Stimulated activated CD4-positive, alpha-beta T cell treated with anti-CD3 and anti-CD28 coated beads, Interleukin-15, amount 100 ng/mL, for 24 hours (primary cell): Measurements from ENCODE around the gene CABP4.
"Not testable (repeated sequence)": the region's sequence is repeated elsewhere in the genome, so short reads cannot be mapped to it uniquely, and the experiment has no call there.

Experiments used
- DNase-seq: peaks from one replicate; pipeline ENCODE4 v3.0.0-alpha.2; 2020

Gene CABP4

DNA sequence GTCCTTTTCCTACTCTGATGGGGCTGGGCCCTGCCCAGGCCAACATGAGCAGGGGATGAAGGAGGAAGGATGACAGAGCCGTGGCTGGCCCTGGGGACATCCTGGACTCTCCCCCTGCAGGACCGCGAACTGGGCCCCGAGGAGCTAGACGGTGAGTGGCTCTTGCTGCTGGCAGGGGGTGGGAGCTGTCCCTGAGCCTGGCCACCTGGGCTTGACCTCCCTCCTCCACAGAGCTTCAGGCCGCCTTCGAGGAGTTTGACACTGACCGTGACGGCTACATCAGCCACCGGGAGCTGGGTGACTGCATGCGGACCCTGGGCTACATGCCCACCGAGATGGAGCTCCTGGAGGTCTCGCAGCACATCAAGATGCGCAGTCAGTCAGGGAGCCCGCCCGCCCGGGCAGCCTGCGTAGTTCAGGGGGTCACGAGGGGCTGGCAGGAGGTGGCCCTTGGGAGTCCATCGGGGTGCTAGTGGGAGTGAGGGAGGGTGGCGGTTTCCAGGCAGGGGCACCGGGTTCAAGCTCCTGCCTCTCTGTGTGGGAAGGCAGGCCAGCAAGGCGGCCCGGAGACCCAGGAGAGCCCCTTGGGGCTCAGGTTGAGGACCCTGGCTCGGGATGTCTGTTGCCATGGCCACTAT is 1.0 kb downstream of the CABP4 start:
- no peak for DNase-seq

DNA sequence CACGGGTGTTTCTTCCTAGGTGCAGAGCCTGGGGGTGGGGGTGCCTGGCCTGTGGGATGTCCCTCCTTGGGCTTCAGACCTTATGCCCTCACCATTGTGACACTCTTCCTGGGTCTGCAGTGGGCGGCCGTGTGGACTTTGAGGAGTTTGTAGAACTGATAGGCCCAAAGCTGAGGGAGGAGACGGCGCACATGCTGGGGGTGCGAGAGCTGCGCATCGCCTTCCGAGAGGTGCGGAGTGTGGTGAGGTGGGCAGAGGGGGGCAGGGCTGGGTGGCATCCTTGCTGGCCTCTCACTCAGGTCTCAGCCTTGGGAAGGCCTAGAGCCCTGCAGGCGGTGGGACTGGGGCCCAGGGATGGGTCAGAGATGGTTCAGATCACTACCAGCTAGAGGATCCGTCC is 2.3 kb downstream of the CABP4 start:
- DNase-seq = no peak

DNA sequence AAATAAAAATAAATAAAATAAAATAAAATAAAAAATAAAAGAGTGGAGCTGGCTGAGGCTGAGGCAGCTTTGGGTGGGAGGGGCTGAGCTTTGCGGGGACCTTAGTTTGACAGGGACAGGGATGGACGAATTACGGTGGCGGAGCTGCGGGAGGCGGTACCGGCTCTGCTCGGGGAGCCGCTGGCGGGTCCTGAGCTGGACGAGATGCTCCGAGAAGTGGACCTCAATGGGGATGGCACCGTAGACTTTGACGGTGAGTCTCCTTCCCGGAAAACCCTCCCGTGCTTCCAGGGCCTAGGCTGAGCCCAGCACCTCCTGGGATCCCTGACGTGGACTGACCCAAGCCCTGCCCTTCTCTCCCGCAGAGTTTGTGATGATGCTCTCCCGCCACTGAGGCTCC is 3.1 kb downstream of the CABP4 start:
- DNase-seq = no peak

DNA sequence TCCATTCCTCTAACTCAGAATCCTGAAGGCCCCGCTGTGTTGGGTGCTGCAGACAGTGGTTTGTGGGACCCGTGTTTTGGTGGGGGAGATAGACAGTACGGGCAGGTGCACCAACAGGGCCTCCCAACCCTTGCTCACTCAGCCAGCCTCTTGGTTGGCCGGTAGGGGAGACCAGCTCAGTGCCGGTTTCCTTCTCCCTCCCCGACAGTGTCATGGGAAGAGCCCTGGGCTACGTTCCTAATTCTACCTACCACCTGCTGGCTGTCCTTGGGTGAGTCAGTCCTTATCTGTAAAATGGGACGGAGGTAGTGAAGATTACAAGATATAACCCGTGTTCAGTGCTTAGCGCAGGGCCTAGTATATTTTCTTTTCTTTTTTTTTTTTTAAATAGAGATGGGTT is 8.0 kb downstream of the CABP4 start:
- DNase-seq = no peak

DNA sequence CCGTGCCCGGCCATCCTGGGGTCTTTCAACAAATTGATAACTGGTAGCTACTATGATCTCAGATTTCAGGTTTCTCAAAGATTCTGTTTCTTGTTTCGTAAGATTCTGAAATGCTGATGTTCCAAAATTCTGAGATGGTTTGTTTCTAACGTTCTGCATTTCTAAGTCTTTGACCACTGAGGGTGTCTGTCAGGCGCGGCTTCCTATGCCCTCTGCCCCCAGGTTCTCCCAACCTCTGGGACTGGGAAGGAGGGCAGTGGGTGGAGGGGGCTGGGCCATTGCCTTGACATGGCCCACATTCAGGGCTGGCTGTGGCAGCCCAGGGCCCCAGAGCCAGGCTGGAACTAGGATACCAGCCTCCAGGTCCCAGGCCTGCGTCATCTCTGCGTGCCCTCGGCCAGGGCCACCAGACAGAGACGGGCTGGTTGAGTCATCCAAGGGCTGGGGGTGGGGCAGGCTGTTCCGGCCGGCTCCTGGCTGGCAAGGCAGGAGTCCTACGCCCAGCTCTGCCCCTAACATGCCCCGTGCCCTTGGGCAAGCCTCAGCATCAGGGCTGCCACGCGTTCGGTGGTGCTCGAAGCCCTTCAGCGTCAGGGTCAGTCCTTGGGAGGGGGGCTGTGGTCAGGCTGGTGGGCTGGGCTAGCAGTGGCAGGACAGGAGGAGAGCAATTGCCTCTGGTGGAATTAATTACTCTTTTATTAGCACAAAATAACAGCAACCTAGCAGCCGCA is 8.7 kb downstream of the CABP4 start:
- no peak for DNase-seq

DNA sequence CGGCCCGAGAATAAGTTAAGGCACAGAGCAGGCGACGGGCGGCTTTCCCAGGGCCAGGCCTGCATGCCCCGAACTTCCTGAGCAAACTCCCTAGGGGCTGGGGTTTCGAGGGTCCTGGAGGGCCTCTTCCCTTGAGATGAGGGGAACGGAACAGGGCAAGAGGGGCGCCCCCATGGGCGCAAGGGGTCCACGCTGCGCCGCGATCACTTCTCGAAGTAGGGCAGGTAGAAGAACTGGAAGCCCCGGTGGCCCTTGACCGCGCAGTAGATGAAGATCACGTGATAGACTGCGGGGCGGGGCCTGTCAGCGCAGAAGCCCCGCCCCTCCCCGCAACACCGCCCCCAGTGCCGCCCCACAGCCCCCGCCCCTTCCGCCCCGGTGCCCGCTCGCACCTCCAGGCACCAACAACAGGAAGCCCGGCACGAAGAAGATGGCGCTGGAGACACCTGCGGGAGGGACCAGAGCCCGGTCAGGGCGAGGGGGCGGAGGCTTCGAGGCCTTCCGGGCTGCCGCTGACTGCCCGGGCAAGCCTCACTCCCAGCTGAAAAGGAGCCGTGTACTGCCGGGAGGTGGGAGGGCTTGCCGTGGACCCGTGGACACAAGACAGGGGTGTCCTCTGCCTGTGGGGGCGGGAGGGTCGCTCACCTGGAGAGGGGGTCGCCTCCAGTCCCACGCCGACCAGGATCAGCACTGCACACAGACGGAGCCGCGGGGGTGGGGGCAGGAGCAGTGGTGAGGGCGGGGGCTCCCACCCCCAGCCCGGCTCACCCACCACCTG is 9.4 kb downstream of the CABP4 start:
- peak; percentile 94 for DNase-seq

DNA sequence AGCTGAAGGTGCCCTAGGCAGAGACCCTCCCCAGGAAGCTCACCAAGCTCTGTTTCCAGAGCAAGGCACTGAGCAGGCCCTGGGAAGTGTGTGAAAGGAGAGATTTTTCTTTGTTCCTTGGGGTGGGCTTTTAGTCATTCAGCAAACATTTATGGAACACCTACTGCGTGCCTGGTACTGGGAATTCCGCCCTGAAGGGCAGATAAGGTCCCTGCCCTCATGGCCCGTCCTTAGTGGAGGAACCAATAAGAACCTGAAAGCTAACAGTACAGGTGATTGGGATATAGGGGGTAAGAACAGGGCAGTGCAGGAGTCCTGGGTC is 10.0 kb downstream of the CABP4 start:
- no peak for DNase-seq

DNA sequence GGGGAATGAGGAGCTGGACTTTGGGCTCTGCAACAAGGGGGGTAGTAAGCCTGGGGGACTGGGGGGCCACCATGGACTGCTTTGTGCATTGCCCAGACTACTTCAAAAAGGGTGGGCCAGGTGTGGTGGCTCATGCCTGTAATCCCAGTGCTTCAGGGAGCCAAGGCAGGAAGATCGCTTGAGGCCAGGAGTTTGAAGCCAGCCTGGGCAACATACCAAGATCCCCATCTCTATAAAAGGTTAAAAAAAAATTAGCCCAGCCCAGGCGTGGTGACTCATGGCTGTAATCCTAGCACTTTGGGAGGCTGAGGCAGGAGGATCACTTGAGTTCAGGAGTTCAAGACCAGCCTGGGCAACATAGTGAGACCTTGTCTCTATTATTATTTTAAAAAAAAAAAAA is 10.4 kb downstream of the CABP4 start:
- not testable (repeated sequence) for DNase-seq

DNA sequence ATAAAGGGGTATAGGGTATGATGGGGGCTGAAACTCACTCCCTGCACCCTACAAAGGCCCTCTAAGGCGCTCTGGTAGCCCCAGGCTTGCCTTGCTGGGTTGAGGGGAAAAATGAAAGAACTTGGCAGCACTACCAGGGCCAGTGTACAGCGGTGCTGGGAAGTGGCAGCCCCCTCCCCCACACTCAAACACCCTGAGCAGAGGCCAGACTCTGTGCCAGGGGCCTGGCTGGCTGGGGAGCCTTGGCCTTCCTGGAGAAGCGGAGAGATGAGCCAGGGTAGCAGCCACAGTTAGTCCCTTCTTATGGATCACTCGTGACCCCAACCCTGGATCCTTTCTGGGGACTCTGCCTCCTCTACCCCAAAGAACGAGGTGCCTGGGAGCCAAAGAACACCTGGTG is 11.2 kb downstream of the CABP4 start:
- DNase-seq = no peak

DNA sequence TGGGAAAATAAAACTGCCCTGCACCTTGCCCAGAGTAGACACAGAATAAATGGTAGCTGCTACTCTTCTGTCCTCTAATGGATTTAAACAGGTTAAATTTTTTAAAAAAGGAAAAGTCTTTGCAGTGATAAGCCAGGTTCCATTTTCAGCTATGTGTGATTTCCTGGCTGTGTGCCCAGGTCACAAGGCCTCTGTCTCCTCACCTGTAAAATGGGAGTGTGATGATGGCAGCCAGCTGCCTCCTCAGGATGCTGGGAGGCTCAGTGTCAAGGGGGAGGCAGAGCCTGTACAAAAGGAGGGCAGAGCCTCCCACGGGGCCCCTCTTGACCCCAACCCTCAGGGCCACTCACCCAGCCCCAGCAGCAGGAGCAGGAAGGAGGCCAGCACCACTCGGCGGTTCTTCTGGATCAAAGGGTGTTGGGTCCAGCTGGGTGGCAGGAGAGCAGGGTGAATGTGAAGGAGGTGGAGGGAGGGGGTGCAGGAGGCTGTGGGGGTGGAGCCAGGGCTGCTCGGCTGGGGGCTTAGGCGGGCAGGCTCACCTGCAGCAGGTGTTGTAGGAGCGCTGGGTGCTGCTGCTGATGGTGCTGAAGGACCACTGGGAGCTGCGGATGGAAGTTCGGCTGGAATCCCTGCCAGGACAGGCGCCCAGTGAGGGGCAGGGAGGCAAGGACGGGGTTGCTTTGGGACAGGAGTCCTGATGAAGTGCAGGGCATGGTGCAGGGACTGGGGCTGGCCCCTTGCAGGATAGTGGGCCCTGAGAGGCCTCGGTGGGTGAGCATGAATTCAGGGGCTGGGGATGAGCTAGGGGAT is 12.0 kb downstream of the CABP4 start:
- no peak for DNase-seq

DNA sequence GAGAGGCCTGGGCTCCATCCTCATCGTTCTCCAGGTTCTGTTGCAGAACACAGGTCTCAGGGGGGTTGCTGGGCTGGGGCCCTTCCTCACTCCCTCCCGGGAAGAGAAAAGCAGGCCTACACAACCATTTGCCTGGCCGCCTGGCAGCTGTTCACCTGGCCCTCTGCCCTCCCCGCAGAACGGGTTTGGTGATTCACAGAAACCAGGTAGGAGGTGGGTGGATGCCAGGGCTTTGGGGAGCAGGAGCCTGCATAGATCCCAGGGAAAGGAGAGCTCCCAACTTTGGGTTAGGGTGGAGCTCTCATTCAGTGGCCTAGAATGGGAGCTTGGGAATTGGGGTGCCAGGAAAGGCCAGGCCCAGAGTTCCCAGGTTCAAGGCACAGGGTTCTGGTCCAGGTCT is 12.9 kb downstream of the CABP4 start:
- peak; percentile 55 for DNase-seq

DNA sequence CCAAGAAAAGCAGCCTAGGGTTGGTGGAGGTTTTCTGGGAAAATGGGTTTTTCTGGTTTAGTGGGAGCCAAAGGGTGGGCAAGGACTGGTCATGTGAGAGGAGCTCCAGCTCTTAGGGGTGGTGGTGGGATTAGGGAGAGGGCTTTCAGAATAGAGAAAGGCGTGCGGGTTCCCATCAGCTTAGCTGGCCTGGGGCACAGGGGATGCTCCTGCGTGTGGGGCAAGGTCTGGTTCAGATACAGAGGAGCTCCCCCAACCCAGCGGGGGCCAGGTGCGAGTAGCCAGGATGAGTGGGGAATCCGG is 13.3 kb downstream of the CABP4 start:
- DNase-seq = peak; percentile 55

DNA sequence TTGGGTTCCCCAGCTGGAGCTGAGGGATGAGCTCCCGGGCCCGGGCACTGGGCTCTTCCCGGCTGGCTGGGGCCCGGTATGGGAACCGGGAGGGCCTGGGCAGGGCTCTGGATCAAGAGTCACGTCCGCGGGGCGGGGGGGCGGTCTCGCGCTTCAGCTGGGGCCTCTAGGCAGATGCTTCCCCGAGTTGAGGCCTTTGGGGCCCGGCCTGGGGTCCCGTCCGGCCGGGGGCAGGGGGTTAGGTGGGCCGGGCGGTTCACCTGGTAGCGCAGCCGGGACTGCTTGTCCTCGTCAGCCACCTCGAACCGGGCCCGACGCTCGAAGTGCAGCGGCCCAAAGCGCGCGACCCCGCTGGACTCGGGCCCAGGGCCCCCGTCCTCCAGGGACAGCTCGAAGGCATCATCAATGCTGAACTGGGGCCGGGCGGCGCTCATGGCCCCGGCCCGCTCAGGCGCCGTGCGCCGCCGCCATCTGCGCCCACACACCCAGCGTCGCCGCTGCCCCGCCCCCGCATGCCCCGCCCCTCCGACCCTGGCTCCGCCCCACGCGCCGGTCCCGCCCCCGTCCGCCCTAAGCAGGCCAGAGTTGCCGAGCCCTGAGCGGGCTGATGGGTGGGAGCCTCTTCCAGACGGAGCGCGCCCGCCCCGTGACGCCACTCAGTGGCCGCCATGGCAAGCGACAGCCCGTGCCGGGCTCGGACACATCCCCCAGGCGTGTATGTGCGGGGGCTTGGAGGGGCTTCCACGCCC is 13.8 kb downstream of the CABP4 start, which contains the start of gene TMEM134:
TMEM134 (minus strand) TSS at position 493 of the 749 bp plus-strand sequence; CDS start at position 434, 59 bp downstream.
- DNase-seq = peak; percentile 93

DNA sequence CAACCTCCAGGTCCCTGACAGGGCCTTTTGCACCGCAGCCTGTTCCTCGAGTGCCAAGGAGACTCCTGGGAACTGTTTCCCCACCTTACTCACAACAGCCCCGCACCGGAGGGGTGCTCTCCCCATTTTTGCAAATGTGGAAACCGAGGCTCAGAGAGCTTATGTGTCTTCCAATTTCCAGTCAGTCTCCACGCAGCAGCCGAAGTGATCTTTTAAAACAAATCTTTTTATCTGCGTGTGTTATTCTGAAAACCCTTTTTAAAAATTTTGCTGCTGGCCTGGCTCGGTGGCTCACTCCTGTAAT is 14.3 kb downstream of the CABP4 start:
- no peak for DNase-seq

DNA sequence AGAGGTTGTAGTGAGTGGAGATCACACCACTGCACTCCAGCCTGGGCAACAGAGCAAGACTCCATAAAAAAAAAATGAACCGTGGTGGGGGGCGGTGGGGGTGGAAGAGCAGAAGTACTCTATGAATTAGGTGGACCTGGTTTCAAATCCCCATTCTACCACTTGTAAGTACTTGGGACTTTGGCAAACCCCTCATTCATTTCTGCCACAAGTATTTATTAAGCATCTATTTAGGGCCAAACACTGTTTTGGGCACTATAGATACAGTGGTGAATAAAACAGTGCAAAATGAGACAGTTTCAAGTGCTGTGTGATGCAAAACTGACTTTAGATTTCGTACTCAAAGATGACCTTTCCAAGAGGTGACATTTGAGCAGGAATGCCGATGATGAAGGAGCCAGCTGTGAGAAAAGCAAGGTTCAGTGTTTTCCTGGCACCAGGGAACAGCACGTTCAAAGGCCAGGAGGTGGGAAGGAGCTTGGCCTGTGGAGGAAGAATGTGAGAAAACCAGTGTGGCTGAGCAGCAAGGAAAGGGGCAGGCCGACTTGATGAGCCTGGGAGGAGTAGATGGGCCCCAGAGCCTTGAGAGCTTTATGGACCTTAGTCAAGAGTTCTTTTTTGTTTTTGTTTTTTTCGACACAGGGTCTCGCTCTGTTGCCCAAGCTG is 15.3 kb downstream of the CABP4 start:
- DNase-seq = no peak

DNA sequence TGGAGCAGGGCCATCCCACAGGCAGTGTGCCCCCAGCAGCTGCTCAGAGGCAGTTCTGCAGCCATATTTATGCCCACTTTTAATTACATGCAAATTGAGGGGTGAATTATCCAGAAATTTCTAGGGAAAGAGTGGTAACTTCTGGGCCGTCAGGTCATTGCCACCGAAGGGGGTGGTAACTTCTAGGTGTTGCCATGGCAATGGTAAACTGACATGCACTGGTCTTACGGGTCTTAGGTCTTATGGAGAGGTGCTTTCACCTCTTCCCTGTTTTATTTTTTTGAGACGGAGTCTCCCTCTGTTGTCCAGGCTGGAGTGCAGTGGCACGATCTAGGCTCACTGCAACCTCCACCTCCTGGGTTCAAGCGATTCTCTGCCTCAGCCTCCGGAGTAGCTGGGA is 17.7 kb downstream of the CABP4 start:
- no peak for DNase-seq

DNA sequence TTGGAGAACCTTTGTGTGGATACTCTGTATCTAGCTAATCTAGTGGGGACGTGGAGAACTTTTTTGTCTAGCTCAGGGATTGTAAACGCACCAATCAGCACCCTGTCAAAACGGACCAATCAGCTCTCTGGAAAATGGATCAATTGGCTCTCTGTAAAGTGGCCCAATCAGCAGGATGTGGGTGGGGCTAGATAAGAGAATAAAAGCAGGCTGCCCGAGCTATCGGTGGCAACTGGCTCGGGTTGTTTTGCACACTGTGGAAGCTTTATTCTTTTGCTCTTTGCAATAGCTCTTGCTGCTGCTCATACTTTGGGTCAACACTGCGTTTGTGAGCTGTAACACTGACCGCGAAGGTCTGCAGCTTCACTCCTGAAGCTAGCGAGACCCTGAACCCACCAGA is 21.5 kb downstream of the CABP4 start:
- DNase-seq = not testable (repeated sequence)

DNA sequence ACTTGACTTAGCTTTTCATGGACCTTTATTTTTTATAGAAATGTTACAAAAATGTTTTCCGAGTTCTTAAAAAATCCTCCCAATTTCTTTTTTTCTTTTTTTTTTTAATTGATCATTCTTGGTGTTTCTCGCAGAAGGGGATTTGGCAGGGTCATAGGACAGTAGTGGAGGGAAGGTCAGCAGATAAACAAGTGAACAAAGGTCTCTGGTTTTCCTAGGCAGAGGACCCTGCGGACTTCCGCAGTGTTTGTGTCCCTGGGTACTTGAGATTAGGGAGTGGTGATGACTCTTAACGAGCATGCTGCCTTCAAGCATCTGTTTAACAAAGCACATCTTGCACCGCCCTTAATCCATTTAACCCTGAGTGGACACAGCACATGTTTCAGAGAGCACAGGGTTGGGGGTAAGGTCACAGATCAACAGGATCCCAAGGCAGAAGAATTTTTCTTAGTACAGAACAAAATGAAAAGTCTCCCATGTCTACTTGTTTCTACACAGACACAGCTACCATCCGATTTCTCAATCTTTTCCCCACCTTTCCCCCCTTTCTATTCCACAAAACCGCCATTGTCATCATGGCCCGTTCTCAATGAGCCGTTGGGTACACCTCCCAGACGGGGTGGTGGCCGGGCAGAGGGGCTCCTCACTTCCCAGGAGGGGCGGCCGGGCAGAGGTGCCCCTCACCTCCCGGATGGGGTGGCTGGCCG is 22.3 kb downstream of the CABP4 start:
- not testable (repeated sequence) for DNase-seq

DNA sequence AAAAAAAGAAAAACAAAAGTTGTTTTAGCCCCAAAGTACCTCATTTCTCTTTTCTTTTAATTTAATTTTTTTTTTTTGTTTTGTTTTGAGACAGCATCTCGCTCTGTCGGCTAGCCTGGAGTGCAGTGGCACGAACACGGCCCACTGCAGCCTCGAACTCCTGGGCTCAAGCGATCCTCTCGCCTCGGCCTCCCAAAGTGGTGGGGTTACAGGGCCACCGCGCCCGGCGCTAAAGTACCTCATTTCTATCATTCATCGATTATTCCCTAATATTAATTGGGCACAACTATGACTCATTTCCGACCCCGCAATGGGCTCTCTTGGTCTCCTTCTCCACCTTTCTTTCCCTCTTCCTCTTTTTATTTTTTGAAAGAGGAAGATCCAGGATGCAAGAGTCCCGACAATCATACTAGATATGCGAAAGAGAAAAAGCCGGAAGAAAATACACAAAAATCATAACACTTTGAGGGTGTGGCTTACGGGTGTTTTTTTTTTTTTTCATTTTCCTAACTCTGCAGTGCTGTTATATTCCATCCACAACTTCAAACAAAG is 27.2 kb downstream of the CABP4 start:
- peak; percentile 26 for DNase-seq

DNA sequence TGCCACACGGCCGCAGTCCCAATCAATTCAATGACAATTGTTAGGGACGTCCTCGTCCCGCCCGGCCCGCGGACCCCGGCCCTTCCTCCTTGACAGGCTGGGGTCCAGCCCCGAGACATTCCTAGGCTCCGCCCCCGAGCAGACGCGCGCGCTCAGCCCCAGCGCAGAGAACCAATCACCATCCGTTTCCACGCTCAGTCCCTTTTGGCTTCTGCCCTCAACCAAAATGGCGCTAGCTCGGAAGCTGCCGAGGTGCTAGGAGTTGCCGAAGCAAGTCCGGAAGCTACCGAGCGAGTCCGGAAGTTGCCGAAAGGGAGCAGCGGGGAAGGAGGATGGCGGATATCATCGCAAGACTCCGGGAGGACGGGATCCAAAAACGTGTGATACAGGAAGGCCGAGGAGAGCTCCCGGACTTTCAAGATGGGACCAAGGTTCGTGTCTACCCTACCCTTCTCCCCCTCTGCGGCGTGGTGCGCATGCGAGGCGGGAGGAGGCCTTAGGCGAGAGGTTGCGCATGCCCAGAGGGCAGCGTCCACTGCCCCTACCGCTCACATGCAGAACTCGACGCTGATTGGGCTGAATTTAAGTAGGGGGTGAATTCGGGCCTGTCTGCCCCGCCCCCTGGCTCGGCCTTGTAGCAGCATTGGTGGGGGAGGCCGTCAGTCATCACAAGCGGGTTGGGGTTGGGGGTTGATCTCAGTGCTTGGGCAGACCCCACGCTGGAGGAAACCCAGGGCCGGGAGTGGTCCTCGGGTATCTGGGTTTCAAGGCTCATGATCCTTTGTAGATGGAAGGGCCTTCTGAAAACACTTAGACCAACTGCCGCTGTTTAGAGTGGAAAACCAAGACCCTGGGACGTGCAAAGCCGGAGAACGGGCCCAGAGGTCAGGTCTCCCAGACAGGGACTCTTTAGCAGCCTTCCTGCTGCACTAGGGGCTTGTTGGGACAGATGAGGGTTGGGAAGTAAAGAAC is 28.0 kb downstream of the CABP4 start, which contains the start of gene AIP:
AIP (plus strand) TSS at position 200 of the 972 bp plus-strand sequence; CDS start at position 333, 133 bp downstream.
- DNase-seq = peak; percentile 98
